ENCODE results near the gene MYL6.

MYL6 gene

DNA sequence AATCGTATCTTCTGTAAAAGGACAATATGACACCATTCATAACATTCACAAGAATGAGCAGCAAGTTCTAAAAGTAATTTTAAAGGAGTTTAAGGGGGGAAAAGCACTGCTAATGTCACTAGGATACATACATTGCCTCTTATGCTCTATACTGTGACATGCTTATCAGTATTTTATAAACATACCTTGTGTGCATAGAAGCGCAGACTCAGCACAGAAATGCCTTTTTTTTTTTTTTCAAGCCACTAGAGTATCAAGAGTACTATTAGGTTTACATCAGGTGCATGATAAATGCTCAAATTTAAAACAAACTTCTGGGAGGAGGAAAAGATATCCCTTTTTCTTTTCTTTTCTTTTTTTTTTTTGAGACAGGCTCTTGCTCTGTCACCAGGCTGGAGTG, 44.7 kb downstream of the MYL6 start:
- H3K27me3 ChIP-seq (ENCODE audit: control insufficient read depth in 1 of 2, insufficient read depth in 2 of 2, low read length in 2 of 2) = no peaks in the 10 kb centered on the region
- peaks cover 17 to 28% of the 10 kb centered on the region in 2 donors for H3K36me3 ChIP-seq (ENCODE audit: control insufficient read depth in 1 of 2, insufficient read depth in 2 of 2, low read length in 2 of 2)
- H3K4me3 ChIP-seq (ENCODE audit: low read depth in 1 of 2, low read length in 2 of 2) = no peak overlapping the region
- peaks cover 7 to 9% of the 10 kb centered on the region in 2 donors for H3K4me1 ChIP-seq (ENCODE audit: control insufficient read depth in 1 of 2, insufficient read depth in 2 of 2, low read length in 2 of 2)
- H3K9ac ChIP-seq (ENCODE audit: low read depth in 1 of 2, low read length in 2 of 2) = no peak overlapping the region
- H3K9me3 ChIP-seq (ENCODE audit: control insufficient read depth in 1 of 2, low read length in 2 of 2) = no peaks in the 10 kb centered on the region
- H3K27ac ChIP-seq (ENCODE audit: low read depth, low read length) = no peak overlapping the region

DNA sequence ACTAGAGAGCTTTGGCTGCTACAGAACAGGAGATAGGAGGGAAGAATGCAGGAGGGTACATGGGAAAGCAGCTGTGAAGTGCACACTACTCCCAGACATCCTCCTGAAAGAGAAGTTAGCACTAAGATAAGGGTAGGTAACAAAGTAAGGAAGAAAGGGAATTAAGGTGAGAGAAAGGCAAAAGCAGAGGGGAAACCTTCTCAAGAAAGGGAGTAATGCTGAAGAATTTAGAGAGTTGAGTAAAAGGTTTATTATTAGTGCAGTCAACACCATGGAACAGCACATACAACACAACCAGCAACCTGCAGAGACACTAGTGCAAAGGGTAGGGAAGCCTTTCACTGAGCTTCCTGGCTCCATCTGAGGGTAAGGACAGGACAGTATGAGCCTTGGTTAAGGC, 46.1 kb downstream of the MYL6 start:
- H3K27ac ChIP-seq (ENCODE audit: low read depth, low read length) = no peak overlapping the region
- H3K27me3 ChIP-seq (ENCODE audit: control insufficient read depth in 1 of 2, insufficient read depth in 2 of 2, low read length in 2 of 2) = no peaks in the 10 kb centered on the region
- H3K9me3 ChIP-seq (ENCODE audit: control insufficient read depth in 1 of 2, low read length in 2 of 2) = no peaks in the 10 kb centered on the region
- peaks cover 21 to 33% of the 10 kb centered on the region in 2 donors for H3K36me3 ChIP-seq (ENCODE audit: control insufficient read depth in 1 of 2, insufficient read depth in 2 of 2, low read length in 2 of 2)
- H3K9ac ChIP-seq (ENCODE audit: low read depth in 1 of 2, low read length in 2 of 2) = no peak overlapping the region
- H3K4me3 ChIP-seq (ENCODE audit: low read depth in 1 of 2, low read length in 2 of 2) = no peak overlapping the region
- H3K4me1 ChIP-seq (ENCODE audit: control insufficient read depth in 1 of 2, insufficient read depth in 2 of 2, low read length in 2 of 2) = peaks cover 7 to 9% of the 10 kb centered on the region in 2 donors

GRCh38 chr12:56205445-56205844, 47.3 kb downstream of the MYL6 start:
- Histone ChIP-seq H3K27ac (ENCODE audit: low read depth, low read length) (no peak overlapping the region), H3K9ac (ENCODE audit: low read depth in 1 of 2, low read length in 2 of 2) (no peak overlapping the region), H3K36me3 (ENCODE audit: control insufficient read depth in 1 of 2, insufficient read depth in 2 of 2, low read length in 2 of 2) (peaks cover 29 to 40% of the 10 kb centered on the region in 2 donors), H3K27me3 (ENCODE audit: control insufficient read depth in 1 of 2, insufficient read depth in 2 of 2, low read length in 2 of 2) (no peaks in the 10 kb centered on the region), H3K4me1 (ENCODE audit: control insufficient read depth in 1 of 2, insufficient read depth in 2 of 2, low read length in 2 of 2) (peaks cover 7 to 9% of the 10 kb centered on the region in 2 donors), H3K9me3 (ENCODE audit: control insufficient read depth in 1 of 2, low read length in 2 of 2) (no peaks in the 10 kb centered on the region), H3K4me3 (ENCODE audit: low read depth in 1 of 2, low read length in 2 of 2) (no peak overlapping the region)

- Histone ChIP-seq H3K9ac (ENCODE audit: low read depth in 1 of 2, low read length in 2 of 2) (no peak overlapping the region), H3K9me3 (ENCODE audit: control insufficient read depth in 1 of 2, low read length in 2 of 2) (no peaks in the 10 kb centered on the region), H3K36me3 (ENCODE audit: control insufficient read depth in 1 of 2, insufficient read depth in 2 of 2, low read length in 2 of 2) (peaks cover 30 to 46% of the 10 kb centered on the region in 2 donors), H3K4me1 (ENCODE audit: control insufficient read depth in 1 of 2, insufficient read depth in 2 of 2, low read length in 2 of 2) (peaks cover 7 to 9% of the 10 kb centered on the region in 2 donors), H3K27ac (ENCODE audit: low read depth, low read length) (no peak overlapping the region), H3K4me3 (ENCODE audit: low read depth in 1 of 2, low read length in 2 of 2) (no peak overlapping the region), H3K27me3 (ENCODE audit: control insufficient read depth in 1 of 2, insufficient read depth in 2 of 2, low read length in 2 of 2) (no peaks in the 10 kb centered on the region)
Observed at GRCh38 chr12:56206452-56207166, 48.5 kb downstream of the MYL6 start.

DNA sequence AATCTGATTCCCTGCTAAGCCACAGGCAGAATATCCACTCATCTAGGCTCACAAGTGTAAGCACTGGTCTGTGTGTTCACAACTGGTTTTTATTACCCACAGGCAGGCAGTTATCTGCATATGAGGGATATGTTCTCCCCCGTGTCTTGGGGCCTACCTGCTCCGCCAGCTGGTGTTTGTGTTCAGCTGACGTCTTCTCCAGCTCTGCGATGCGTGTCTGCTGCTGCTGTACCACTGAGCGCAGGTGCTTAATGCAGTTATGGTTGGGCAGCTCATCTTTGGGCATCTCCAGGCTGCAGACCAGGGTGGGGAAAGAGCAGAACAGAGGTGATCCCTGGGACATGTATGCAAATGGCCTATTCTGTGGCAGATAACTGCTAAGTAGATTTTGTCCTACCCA, 49.8 kb downstream of the MYL6 start:
- peaks cover 0 to 6% of the 10 kb centered on the region in 2 donors for H3K4me1 ChIP-seq (ENCODE audit: control insufficient read depth in 1 of 2, insufficient read depth in 2 of 2, low read length in 2 of 2)
- H3K9ac ChIP-seq (ENCODE audit: low read depth in 1 of 2, low read length in 2 of 2) = no peak overlapping the region
- H3K4me3 ChIP-seq (ENCODE audit: low read depth in 1 of 2, low read length in 2 of 2) = no peak overlapping the region
- H3K27ac ChIP-seq (ENCODE audit: low read depth, low read length) = no peak overlapping the region
- no peaks in the 10 kb centered on the region for H3K27me3 ChIP-seq (ENCODE audit: control insufficient read depth in 1 of 2, insufficient read depth in 2 of 2, low read length in 2 of 2)
- no peaks in the 10 kb centered on the region for H3K9me3 ChIP-seq (ENCODE audit: control insufficient read depth in 1 of 2, low read length in 2 of 2)
- peaks cover 37 to 57% of the 10 kb centered on the region in 2 donors for H3K36me3 ChIP-seq (ENCODE audit: control insufficient read depth in 1 of 2, insufficient read depth in 2 of 2, low read length in 2 of 2)
